ENCODE results near the gene ST8SIA1.
A peak's percentile ranks its signal among the peaks of the same experiment; 100 is the strongest.

Gene ST8SIA1

GRCh38 chr12:22299294-22299912 lies 35.1 kb downstream of the ST8SIA1 start:
- no peak overlapping the region for H3K4me3 ChIP-seq (replicated peaks; ENCODE audit: insufficient read depth, low read length)
- DNase-seq (ENCODE audit: low read depth in 1 of 2, low spot score in 1 of 2): no peak
- no peak overlapping the region for H3K27ac ChIP-seq (replicated peaks)
- TF ChIP-seq SPI1 (IDR thresholded peaks at IDR 0.05; ENCODE audit: borderline replicate concordance, low read depth) (no peak), CTCF (IDR thresholded peaks at IDR 0.05; ENCODE audit: insufficient read depth, low read length) (no peak), GABPA (IDR thresholded peaks at IDR 0.05; ENCODE audit: low read depth) (no peak), POLR2AphosphoS5 (IDR thresholded peaks at IDR 0.05; ENCODE audit: low read depth) (no peak)
- TF ChIP-seq, protein P1, sequence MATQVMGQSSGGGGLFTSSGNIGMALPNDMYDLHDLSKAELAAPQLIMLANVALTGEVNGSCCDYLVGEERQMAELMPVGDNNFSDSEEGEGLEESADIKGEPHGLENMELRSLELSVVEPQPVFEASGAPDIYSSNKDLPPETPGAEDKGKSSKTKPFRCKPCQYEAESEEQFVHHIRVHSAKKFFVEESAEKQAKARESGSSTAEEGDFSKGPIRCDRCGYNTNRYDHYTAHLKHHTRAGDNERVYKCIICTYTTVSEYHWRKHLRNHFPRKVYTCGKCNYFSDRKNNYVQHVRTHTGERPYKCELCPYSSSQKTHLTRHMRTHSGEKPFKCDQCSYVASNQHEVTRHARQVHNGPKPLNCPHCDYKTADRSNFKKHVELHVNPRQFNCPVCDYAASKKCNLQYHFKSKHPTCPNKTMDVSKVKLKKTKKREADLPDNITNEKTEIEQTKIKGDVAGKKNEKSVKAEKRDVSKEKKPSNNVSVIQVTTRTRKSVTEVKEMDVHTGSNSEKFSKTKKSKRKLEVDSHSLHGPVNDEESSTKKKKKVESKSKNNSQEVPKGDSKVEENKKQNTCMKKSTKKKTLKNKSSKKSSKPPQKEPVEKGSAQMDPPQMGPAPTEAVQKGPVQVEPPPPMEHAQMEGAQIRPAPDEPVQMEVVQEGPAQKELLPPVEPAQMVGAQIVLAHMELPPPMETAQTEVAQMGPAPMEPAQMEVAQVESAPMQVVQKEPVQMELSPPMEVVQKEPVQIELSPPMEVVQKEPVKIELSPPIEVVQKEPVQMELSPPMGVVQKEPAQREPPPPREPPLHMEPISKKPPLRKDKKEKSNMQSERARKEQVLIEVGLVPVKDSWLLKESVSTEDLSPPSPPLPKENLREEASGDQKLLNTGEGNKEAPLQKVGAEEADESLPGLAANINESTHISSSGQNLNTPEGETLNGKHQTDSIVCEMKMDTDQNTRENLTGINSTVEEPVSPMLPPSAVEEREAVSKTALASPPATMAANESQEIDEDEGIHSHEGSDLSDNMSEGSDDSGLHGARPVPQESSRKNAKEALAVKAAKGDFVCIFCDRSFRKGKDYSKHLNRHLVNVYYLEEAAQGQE (IDR thresholded peaks at IDR 0.05; ENCODE audit: insufficient replicate concordance, low read depth): no peak
- no peaks in the 10 kb centered on the region for H3K27me3 ChIP-seq (ENCODE audit: insufficient read depth, poor library complexity, severe bottlenecking)

- TF ChIP-seq SPI1 (IDR thresholded peaks at IDR 0.05; ENCODE audit: borderline replicate concordance, low read depth) (no peak), POLR2AphosphoS5 (IDR thresholded peaks at IDR 0.05; ENCODE audit: low read depth) (no peak), GABPA (IDR thresholded peaks at IDR 0.05; ENCODE audit: low read depth) (no peak), CTCF (IDR thresholded peaks at IDR 0.05; ENCODE audit: insufficient read depth, low read length) (no peak)
- TF ChIP-seq, protein P1 (IDR thresholded peaks at IDR 0.05; ENCODE audit: insufficient replicate concordance, low read depth): no peak
- no peak overlapping the region for H3K27ac ChIP-seq (replicated peaks)
- no peak overlapping the region for H3K4me3 ChIP-seq (replicated peaks; ENCODE audit: insufficient read depth, low read length)
- H3K27me3 ChIP-seq (ENCODE audit: insufficient read depth, poor library complexity, severe bottlenecking): no peaks in the 10 kb centered on the region
- DNase-seq (ENCODE audit: low read depth in 1 of 2, low spot score in 1 of 2): no peak
Observed at GRCh38 chr12:22289250-22289649, 45.3 kb downstream of the ST8SIA1 start.

DNA sequence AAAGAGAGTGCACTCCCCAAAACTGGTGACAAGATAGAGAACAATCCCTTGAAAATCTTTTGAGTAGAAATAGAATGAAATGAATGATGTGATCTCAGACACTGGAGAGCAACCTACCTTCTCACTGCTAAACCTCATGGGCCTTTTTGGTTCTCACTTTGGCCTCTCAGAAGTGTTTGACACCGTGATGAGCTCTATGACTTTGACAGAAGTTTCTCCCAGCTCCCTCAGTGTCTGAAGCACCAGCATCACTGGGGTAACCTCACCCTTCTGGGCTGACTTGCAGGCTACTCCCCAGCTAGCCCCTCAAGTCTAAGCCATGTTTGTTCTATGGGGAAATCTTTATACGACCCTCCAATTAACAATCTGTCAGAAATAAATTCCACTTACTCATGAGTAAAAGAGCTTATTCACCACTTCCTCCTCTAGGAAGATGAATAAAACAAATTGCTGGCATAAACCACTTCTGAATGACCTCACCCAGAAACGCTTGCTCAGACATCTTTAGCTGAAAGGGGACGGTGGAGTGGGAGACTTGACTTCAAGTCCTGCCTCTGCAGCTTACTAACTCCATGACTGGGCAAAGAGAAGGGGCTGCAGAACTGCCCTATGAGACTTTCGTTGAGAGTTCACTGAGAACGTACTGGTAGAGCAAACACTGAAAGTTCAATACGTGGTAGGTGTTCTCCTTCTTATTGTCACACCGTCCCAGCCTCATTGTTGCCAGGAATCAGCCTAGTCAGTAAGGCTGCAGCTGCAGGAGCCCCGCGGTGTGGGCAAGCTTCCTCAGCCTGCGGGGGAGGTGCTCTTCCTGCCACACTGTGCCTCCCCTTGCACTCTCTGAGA lies 46.5 kb downstream of the ST8SIA1 start:
- Histone ChIP-seq H3K27me3 (ENCODE audit: insufficient read depth, poor library complexity, severe bottlenecking) (no peaks in the 10 kb centered on the region), H3K4me3 (replicated peaks; ENCODE audit: insufficient read depth, low read length) (no peak overlapping the region), H3K27ac (replicated peaks) (no peak overlapping the region)
- TF ChIP-seq, protein P1 (IDR thresholded peaks at IDR 0.05; ENCODE audit: insufficient replicate concordance, low read depth): no peak
- TF ChIP-seq SPI1 (IDR thresholded peaks at IDR 0.05; ENCODE audit: borderline replicate concordance, low read depth) (no peak), POLR2AphosphoS5 (IDR thresholded peaks at IDR 0.05; ENCODE audit: low read depth) (no peak), CTCF (IDR thresholded peaks at IDR 0.05; ENCODE audit: insufficient read depth, low read length) (no peak), GABPA (IDR thresholded peaks at IDR 0.05; ENCODE audit: low read depth) (no peak)
- peak; percentile 2 to 17 for DNase-seq (ENCODE audit: low read depth in 1 of 2, low spot score in 1 of 2)

Measured in HL-60 (cell line).